ENCODE measurements around the gene IL17RE.

DNA sequence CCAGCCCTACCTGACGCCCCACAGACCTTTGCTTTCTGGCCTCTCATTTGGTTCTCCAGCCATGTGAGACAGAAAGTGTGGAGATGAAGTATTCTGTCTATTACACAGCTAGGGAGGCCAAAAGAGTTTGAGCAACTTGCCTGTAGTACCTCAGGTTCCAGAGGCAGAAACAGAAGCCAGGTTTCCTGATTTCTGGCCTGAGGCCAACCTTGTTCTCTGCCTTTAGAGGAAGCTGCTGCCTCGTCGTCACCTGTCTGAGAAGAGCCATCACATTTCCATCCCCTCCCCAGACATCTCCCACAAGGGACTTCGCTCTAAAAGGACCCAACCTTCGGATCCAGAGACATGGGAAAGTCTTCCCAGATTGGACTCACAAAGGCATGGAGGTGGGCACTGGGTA is 3.8 kb downstream of the IL17RE start:
- TF ChIP-seq POLR2A (IDR thresholded peaks at IDR 0.05) (no peak), POLR2AphosphoS5 (IDR thresholded peaks at IDR 0.05) (no peak)
- TF ChIP-seq, protein P1, sequence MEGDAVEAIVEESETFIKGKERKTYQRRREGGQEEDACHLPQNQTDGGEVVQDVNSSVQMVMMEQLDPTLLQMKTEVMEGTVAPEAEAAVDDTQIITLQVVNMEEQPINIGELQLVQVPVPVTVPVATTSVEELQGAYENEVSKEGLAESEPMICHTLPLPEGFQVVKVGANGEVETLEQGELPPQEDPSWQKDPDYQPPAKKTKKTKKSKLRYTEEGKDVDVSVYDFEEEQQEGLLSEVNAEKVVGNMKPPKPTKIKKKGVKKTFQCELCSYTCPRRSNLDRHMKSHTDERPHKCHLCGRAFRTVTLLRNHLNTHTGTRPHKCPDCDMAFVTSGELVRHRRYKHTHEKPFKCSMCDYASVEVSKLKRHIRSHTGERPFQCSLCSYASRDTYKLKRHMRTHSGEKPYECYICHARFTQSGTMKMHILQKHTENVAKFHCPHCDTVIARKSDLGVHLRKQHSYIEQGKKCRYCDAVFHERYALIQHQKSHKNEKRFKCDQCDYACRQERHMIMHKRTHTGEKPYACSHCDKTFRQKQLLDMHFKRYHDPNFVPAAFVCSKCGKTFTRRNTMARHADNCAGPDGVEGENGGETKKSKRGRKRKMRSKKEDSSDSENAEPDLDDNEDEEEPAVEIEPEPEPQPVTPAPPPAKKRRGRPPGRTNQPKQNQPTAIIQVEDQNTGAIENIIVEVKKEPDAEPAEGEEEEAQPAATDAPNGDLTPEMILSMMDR (IDR thresholded peaks at IDR 0.05 in 8 of 11, conservative IDR thresholded peaks at IDR 0.05 in 3 of 11), result no peak
